Glutamatergic neuron (in vitro differentiated cells): ENCODE measurements around the gene PDE1A. TPM values are rescaled to one million over a fixed set of nuclear protein-coding genes. Genes with fewer than 3 reads are reported as not detected.
"Not testable (repeated sequence)": the region's sequence is repeated elsewhere in the genome, so short reads cannot be mapped to it uniquely, and the experiment has no call there.

Experiments used
- DNase-seq: peaks from one replicate; pipeline ENCODE4 v3.0.0; 2022
- H3K27ac Mint-ChIP-seq: one replicate; pipeline ENCODE4 v1.8.0; 2020; ENCODE audit warnings: mild to moderate bottlenecking, mixed read lengths, inconsistent platforms; ENCODE audit not compliant: unreplicated experiment
- H3K27me3 Mint-ChIP-seq: one replicate; pipeline ENCODE4 v1.8.0; 2020; ENCODE audit warnings: mild to moderate bottlenecking, moderate library complexity, mixed read lengths, inconsistent platforms; ENCODE audit not compliant: unreplicated experiment
- H3K36me3 Mint-ChIP-seq: one replicate; pipeline ENCODE4 v1.8.0; 2020; ENCODE audit warnings: mild to moderate bottlenecking, mixed read lengths, inconsistent platforms; ENCODE audit not compliant: unreplicated experiment
- H3K4me1 Mint-ChIP-seq: one replicate; pipeline ENCODE4 v1.8.0; 2020; ENCODE audit warnings: mild to moderate bottlenecking, low read depth, mixed read lengths, inconsistent platforms; ENCODE audit not compliant: unreplicated experiment
- H3K4me3 Mint-ChIP-seq: one replicate; pipeline ENCODE4 v1.8.0; 2020; ENCODE audit warnings: mild to moderate bottlenecking, mixed read lengths, inconsistent platforms; ENCODE audit not compliant: unreplicated experiment
- H3K9me3 Mint-ChIP-seq: one replicate; pipeline ENCODE4 v1.8.0; 2020; ENCODE audit warnings: mild to moderate bottlenecking, moderate library complexity, mixed read lengths, inconsistent platforms; ENCODE audit not compliant: unreplicated experiment
- total RNA-seq: library from RNA; stranded (reverse); fragmentation: NEBNext Ultra II Directional; extraction: Animal tissue kit (Norgen Biotek cat#: 25700); gene quantifications from one replicate; pipeline ENCODE4 v1.2.1, GENCODE V29; 2021; ENCODE audit not compliant: unreplicated experiment
- TF ChIP-seq, protein P1 (sequence below): fragments of 200-600 bp; sonication (generic); IDR thresholded peaks from one replicate; pipeline ENCODE4 v1.5.0; 2021; ENCODE audit not compliant: partially characterized antibody, unreplicated experiment

Gene PDE1A
- total RNA-seq, 1 donor from 2014 or later: 4.2 TPM

DNA sequence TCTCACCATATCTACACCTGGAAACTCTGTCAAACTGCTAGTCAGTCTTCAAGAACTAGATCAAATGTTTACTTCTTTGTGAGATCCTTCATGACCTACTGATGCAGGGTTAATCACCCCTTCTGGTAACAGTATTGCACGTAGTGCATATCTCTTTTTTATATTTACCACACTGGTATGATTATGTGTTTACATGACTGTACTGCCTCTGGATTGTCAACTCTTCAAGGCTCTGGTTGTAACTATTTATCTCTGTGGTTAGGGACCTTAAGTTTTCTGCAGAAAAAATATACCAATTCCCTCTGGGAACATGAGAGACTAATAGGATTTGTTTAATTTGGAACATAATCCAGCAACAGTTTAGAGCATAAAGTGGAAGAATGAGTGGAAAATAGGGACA lies 135.5 kb downstream of the PDE1A start:
- Mint-ChIP-seq H3K4me1 (no peaks in the 10 kb centered on the region), H3K4me3 (no peak overlapping the region)
- TF ChIP-seq, protein P1, sequence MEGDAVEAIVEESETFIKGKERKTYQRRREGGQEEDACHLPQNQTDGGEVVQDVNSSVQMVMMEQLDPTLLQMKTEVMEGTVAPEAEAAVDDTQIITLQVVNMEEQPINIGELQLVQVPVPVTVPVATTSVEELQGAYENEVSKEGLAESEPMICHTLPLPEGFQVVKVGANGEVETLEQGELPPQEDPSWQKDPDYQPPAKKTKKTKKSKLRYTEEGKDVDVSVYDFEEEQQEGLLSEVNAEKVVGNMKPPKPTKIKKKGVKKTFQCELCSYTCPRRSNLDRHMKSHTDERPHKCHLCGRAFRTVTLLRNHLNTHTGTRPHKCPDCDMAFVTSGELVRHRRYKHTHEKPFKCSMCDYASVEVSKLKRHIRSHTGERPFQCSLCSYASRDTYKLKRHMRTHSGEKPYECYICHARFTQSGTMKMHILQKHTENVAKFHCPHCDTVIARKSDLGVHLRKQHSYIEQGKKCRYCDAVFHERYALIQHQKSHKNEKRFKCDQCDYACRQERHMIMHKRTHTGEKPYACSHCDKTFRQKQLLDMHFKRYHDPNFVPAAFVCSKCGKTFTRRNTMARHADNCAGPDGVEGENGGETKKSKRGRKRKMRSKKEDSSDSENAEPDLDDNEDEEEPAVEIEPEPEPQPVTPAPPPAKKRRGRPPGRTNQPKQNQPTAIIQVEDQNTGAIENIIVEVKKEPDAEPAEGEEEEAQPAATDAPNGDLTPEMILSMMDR: no peak

DNA sequence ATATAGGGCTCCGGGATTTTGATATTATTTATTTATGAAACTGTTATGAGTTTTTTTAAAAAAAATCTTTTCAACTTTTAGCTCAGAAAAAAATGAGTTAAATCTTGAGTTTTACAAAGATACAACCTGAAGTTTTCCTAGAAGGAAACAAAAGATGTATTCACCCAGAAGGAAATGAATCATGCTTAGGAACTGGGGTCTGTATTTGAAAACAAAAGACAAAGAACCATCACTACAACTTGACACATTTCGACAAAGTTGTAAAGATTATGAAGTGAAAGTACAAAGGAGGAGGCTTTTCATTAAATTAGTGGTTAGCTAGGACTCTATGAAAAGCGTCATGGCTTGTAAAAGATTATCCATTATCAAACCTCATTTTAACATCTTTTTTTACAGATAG lies 143.3 kb downstream of the PDE1A start:
- no peaks in the 10 kb centered on the region for H3K36me3 Mint-ChIP-seq
- H3K27me3 Mint-ChIP-seq: peaks cover 2% of the 10 kb centered on the region
- H3K4me1 Mint-ChIP-seq: no peaks in the 10 kb centered on the region
- H3K27ac Mint-ChIP-seq: no peak overlapping the region
- no peaks in the 10 kb centered on the region for H3K9me3 Mint-ChIP-seq
- DNase-seq: no peak
- TF ChIP-seq, protein P1: no peak
- no peak overlapping the region for H3K4me3 Mint-ChIP-seq

More for the DNA sequence above, 135.5 kb downstream of the PDE1A start:
- H3K36me3 Mint-ChIP-seq: no peaks in the 10 kb centered on the region
- H3K27me3 Mint-ChIP-seq: no peaks in the 10 kb centered on the region
- no peak overlapping the region for H3K27ac Mint-ChIP-seq
- DNase-seq: no peak
- H3K9me3 Mint-ChIP-seq: no peaks in the 10 kb centered on the region

DNA sequence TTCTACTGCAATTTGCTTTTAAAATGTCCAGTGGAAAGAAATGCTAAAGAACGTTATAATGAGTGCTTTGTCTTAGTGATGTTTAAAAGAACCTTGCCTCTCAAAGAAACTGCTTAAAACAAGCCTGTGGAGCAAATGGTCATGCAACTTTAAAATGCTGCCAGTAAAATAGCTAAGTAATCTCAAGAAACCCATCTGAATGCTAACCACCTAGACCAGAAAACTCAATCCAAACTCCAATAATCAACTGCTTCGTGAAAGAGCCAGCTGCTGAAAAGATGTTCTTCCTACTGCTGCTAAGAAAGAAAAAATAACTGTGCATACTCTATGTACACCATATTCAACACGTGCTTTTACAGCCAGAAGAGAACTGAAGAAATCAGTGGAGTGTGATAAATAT lies 145.6 kb downstream of the PDE1A start:
- TF ChIP-seq, protein P1: no peak
- Mint-ChIP-seq H3K27ac (no peak overlapping the region), H3K27me3 (peaks cover 2% of the 10 kb centered on the region), H3K4me3 (no peak overlapping the region), H3K36me3 (no peaks in the 10 kb centered on the region), H3K9me3 (peaks cover 3% of the 10 kb centered on the region), H3K4me1 (no peaks in the 10 kb centered on the region)
- DNase-seq: no peak

DNA sequence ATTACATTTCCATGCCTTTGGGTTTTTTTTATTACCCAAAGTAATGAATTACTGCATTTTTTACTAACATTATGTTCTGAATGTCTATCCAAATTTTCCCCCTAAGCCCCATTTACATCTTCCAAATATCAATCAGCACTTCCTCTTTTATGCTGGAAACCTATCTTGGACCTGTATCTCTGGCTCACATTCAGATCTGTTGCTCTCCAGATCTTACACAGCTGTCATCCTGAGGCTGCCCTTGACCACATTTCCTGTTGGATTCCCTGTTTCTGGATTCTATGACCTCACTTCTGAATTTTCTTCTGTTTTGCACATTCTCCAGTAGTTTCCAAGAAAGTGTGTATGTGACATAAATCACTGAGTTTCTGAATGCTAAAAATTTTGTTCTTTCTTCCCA lies 146.7 kb downstream of the PDE1A start:
- Mint-ChIP-seq H3K9me3 (peaks cover 4% of the 10 kb centered on the region), H3K27me3 (peaks cover under 1% of the 10 kb centered on the region), H3K4me1 (no peaks in the 10 kb centered on the region), H3K36me3 (peaks cover 2% of the 10 kb centered on the region), H3K4me3 (no peak overlapping the region), H3K27ac (no peak overlapping the region)
- TF ChIP-seq, protein P1: no peak
- no peak for DNase-seq

DNA sequence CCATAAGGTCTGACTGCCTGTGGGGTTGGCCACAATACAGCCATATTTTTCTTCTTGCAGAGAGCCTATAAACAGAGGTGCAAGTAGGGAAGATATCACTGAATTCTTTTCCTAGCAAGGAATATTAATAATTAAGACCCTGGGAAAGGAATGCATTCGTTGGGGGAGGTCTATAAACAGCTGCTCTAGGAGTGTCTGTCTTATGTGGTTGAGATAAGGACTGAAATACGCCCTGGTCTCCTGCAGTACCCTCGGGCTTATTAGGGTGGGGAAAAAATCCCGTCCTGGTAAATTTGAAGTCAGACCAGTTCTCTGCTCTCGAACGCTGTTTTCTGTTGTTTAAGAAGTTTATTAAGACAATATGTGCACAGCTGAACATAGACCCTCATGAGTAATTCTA lies 150.2 kb downstream of the PDE1A start:
- not testable (repeated sequence) for H3K27ac Mint-ChIP-seq, DNase-seq, H3K36me3 Mint-ChIP-seq, H3K4me1 Mint-ChIP-seq, H3K9me3 Mint-ChIP-seq, H3K4me3 Mint-ChIP-seq, H3K27me3 Mint-ChIP-seq

DNA sequence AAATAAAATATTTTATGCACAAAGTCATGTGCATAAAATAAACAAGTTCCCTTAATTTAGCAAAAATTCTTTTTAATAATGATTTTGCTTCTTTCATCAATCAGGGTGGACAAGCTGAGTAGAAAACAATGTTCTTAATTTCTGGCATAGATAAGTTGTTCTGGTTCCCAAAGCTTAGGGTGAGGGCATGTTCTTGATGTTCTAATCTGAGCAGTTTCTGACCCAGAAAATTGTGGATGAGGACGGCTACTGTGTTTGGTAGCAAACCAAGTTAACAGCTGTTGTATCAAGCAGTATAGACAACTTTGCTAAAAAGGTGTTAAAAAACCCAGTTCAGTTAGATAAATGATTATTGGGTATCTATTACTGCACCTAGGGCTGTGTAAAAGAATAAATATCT lies 158.9 kb downstream of the PDE1A start:
- Mint-ChIP-seq H3K4me3 (no peak overlapping the region), H3K9me3 (no peaks in the 10 kb centered on the region), H3K36me3 (no peaks in the 10 kb centered on the region), H3K27ac (no peak overlapping the region), H3K4me1 (peaks cover 2% of the 10 kb centered on the region), H3K27me3 (no peaks in the 10 kb centered on the region)
- no peak for DNase-seq
- TF ChIP-seq, protein P1: no peak
